ENCODE results near the gene RHEX. TPM values are rescaled to one million over a fixed set of nuclear protein-coding genes. Genes with fewer than 3 reads are reported as not detected.
"Not testable (repeated sequence)": the region's sequence is repeated elsewhere in the genome, so short reads cannot be mapped to it uniquely, and the experiment has no call there.

Gene RHEX
- not detected in 2 replicates for total RNA-seq (2014; rRNA removed; shearing (Covaris generic))

DNA sequence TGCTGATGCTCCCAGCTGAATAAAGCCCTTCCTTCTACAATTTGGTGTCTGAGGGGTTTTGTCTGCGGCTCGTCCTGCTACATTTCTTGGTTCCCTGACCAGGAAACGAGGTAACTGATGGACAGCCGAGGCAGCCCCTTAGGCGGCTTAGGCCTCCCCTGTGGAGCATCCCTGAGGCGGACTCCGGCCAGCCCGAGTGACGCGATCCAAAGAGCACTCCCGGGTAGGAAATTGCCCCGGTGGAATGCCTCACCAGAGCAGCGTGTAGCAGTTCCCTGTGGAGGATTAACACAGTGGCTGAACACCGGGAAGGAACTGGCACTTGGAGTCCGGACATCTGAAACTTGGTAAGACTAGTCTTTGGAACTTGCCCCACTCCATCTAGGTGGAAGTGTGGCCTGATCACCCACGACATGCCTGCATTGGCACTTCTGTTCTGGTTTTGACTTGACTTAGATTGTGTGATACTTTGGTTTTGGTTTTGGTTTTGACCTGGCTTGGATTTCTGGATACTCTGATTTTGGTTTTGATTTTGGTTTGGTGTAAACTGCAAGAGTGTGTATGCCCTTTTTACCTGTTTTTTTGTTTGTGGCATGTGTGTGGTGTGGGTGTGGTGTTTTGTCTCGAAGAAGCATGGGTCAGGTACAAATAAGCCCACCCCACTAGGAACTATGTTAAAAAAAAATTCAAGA, at the start of gene RHEX:
Gene RHEX, plus strand, starts transcription at position 255 of the 692 bp plus-strand sequence. CDS start 44,656 bp downstream, outside the sequence.
- DNase-seq (ENCODE audit: low spot score): not testable (repeated sequence)

GRCh38 chr1:206003854-206004800, 48.8 kb upstream of the RHEX start:
- no peak for DNase-seq (ENCODE audit: low spot score)

- DNase-seq (ENCODE audit: low spot score): no peak
Observed at GRCh38 chr1:206004826-206005225, 48.1 kb upstream of the RHEX start.

- DNase-seq (ENCODE audit: low spot score): no peak
Observed at GRCh38 chr1:206005234-206005633, 47.7 kb upstream of the RHEX start.

GRCh38 chr1:206005778-206006180, 47.2 kb upstream of the RHEX start:
- no peak for DNase-seq (ENCODE audit: low spot score)

GRCh38 chr1:206006946-206007345, 46.0 kb upstream of the RHEX start:
- no peak for DNase-seq (ENCODE audit: low spot score)

DNA sequence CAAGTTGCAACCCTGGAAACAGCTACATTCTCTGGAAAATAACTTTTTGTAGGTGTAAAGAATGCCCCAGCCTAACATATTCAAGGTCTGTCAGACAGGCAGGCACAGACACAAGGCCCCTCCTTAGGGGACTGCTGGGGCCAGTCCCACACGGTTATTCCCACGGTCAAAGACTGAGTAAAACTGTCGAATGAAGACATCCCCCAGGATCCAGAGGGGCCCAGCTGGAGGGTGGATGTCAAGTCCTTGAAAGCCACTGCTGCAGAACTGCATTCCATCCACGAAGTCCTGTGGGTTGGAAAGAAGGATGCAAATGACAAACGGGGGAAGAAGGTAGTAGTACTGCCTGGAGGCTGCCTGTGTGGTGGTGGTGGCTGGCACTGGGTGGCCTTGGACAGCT, 42.9 kb upstream of the RHEX start:
- no peak for DNase-seq (ENCODE audit: low spot score)

GRCh38 chr1:206011057-206011456, 41.9 kb upstream of the RHEX start:
- DNase-seq (ENCODE audit: low spot score): no peak

DNA sequence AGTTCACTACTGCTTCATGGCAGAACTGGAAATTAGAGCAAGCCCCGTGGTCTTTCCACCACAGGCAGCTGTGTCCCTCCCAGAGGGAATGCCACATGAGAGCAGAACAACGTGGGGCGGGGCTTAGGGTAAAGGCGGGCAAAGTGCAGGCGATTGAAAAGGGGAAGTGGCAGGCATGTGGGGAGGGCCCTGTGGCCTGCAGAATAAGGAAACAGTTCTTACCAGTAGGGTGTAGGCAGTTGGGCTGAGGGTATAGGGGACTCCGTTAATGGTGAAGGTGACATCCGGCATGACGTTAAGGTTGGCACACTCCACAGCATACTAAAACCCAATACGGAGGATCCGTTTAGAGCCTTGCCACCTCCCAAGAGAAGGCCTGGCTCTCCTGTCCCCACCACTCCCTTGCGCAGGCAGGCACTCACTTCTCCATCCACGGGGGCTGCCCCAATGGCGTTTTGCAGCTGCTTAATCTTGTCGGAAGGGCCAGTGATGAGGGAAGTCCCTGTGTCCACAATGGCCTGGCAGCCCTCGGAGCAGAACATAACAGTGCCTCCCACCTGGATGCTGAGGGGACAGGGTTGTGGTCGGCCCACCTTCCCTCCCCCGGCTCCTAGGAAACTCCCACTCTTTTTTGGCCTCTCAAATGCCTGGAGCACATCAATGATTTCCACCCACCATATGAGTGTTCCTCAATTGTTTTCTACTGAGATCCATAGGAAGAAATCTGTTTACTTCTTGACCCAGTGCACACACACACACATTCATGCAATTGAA, 40.7 kb upstream of the RHEX start:
- DNase-seq (ENCODE audit: low spot score): no peak

DNA sequence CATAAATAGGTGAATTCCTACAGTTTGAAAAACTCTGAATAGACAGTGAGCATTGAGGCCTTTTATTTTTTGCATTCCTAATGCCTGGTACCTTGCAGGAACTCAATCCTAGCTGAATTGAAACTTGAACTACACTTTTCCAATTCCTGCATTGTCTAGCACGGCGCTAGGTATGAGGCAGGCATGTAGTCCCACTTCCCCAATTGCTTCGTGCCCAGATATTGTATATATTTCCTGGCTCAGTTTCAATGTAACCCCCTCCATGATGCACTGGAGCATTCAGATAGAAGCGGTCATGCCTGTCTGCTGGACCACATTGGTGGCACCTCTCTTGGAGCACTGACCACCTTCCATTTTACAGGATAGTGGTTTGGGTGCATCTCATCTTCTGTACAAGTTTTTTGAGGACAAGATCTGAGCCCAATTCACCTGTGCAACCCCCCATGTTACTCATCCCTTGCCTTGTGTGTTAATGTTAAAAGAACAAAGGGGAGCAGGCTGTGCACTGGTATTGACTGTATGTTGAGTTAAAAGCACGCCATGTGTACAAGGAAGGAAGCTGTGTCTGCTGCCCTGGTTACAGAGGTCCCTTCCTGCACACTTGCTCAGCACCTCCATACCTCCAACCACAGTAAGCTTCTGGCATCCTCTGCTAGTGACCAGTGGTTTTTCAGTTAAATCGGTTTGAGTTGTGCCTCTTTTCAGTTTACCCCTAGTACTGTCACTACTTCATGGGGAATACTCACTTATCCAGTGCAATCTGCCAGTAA, 39.8 kb upstream of the RHEX start:
- DNase-seq (ENCODE audit: low spot score): no peak

- no peak for DNase-seq (ENCODE audit: low spot score)
Observed at GRCh38 chr1:206014601-206015000, 38.4 kb upstream of the RHEX start.

DNA sequence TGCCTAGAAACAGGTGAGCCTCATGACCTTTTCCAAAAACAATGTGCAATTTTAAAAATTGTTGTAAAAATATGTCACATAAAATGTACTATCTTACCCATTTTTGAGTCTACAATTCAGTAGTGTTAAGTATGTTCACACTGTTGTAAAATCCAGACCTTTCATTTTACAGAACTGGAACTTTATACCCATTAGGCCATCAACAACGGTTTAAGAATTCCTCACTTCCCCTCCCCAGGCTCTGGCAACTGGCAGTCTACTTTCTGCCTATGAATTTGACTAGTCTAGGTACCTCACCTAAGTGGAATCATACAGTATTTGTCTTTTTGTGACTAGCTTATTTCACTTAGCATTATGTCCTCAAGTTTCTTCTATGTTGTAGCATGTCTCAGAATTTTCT, 37.9 kb upstream of the RHEX start:
- DNase-seq (ENCODE audit: low spot score): no peak

GRCh38 chr1:206020393-206021007, 32.5 kb upstream of the RHEX start:
- no peak for DNase-seq (ENCODE audit: low spot score)

GRCh38 chr1:206021008-206021625, 31.9 kb upstream of the RHEX start:
- DNase-seq (ENCODE audit: low spot score): no peak

GRCh38 chr1:206021626-206022365, 31.2 kb upstream of the RHEX start:
- DNase-seq (ENCODE audit: low spot score): no peak

GRCh38 chr1:206022766-206023165, 30.2 kb upstream of the RHEX start:
- DNase-seq (ENCODE audit: low spot score): no peak

- DNase-seq (ENCODE audit: low spot score): no peak
Observed at GRCh38 chr1:206023695-206024094, 29.3 kb upstream of the RHEX start, which contains the start of gene CTSE. TSS of gene CTSE (minus strand) at chr1:206023895. CDS start at chr1:206023791, 104 bp downstream.

DNA sequence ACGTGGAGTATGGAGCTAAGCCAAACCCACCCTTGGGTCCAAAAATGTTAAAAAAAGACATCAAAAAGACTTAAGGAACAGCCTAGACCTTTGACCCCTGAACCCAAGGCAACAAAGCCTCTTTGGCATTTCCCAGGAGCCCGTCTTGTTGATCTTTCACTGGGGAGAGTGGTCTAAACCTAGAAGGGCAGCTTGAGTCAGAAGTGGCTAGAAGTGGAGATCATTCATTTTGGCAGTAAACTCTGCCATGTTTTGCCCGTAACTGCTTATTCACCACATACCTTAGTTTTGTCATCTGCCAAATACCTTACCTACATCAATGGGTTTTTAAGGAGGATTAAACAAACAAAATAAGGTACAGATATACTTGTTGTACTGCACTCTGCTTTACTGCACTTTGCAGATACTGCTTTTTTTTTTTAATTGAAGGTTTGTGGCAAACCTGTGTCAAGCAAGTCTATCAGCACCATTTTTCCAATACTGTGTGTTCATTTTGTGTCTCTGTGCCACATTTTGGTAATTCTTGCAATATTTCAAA, 27.6 kb upstream of the RHEX start:
- no peak for DNase-seq (ENCODE audit: low spot score)

DNA sequence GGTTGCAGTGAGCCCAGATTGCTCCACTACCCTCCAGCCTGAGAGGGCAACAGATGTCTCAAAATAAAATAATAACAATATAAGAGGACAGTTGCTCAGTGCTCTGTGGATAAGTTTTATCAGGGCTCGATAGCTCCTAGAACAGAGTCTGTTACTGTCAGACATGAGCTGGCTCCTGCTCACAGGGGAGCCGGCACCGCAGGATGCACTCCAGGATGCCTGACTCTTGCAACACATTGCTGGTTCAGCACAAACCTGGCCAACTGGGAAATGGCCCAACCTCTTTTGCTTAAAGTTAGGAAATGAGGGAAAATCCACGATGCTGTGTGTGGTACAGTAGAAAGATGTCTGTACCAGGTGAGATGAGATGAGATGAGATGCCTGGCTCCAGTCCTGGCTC, 23.5 kb upstream of the RHEX start:
- no peak for DNase-seq (ENCODE audit: low spot score)
